Measurements from ENCODE around the gene SLC37A1.
"Not testable (repeated sequence)": the region's sequence is repeated elsewhere in the genome, so short reads cannot be mapped to it uniquely, and the experiment has no call there.

SLC37A1 gene

GRCh38 chr21:42597487-42598158 is 84.0 kb downstream of the SLC37A1 start:
- no peak for TF ChIP-seq POLR2A (IDR thresholded peaks at IDR 0.05; ENCODE audit: low read depth, low read length)
- FAIRE-seq: no peak
- no peak for DNase-seq (ENCODE audit: insufficient read length, low spot score)

DNA sequence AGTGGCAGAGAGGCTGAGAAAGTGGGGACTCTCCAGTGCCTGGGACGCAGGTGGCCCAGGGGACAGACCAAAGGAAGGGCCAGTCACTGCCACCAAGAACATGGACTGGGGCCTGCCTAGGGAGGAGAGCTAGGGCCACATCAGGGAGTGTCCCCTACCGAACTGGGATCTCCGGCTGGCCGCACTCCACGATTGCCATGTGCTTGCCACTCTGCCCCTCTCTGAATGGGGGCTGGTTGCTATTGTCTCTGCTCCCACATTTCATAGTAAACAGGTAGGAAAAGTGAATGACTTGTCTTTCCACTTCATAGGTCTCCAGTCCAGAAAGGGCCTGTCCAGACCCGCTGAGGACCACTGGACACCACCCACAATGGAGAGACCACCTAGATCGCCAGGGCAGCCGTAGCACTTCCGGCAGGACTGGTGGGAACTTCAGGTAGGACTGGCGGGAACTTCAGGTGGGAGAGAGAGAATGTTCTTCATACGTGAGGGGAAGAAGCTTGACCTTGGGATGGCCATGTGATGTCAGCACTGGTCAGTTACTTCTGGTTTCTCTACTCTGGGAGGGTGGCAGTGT is 84.6 kb downstream of the SLC37A1 start:
- no peak for FAIRE-seq
- no peak for TF ChIP-seq POLR2A (IDR thresholded peaks at IDR 0.05; ENCODE audit: low read depth, low read length)
- no peak for DNase-seq (ENCODE audit: insufficient read length, low spot score)

GRCh38 chr21:42599486-42599885 is 85.8 kb downstream of the SLC37A1 start:
- no peak for FAIRE-seq
- TF ChIP-seq POLR2A (IDR thresholded peaks at IDR 0.05; ENCODE audit: low read depth, low read length): no peak
- DNase-seq (ENCODE audit: insufficient read length, low spot score): no peak

- DNase-seq (ENCODE audit: insufficient read length, low spot score): no peak
- no peak for FAIRE-seq
- no peak for TF ChIP-seq POLR2A (IDR thresholded peaks at IDR 0.05; ENCODE audit: low read depth, low read length)
Observed at GRCh38 chr21:42599962-42600361, 86.3 kb downstream of the SLC37A1 start.

DNA sequence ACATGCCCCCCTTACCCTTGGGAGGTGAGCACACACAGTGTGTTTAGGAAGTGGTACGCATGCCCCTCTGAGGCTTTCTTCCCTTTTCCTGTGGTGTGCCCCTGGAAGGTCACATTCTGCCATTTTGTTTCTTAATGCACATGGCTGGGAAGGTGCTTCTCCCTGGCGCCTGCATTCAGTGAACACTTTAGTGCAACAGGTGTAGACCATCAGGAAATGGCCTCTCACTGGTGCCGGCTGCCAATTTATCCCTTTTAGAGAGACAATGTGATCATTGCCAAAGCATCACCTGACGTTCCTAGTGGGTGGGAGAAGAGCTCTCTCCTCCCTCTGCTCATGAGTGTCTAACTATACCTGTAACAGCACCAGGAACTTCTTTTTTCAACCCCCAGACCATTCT is 88.0 kb downstream of the SLC37A1 start:
- TF ChIP-seq POLR2A (IDR thresholded peaks at IDR 0.05; ENCODE audit: low read depth, low read length): no peak
- no peak for FAIRE-seq
- DNase-seq (ENCODE audit: insufficient read length, low spot score): no peak

GRCh38 chr21:42607102-42607501 is 93.5 kb downstream of the SLC37A1 start:
- DNase-seq (ENCODE audit: insufficient read length, low spot score): no peak
- TF ChIP-seq POLR2A (IDR thresholded peaks at IDR 0.05; ENCODE audit: low read depth, low read length): no peak
- FAIRE-seq: no peak

- no peak for FAIRE-seq
- TF ChIP-seq POLR2A (IDR thresholded peaks at IDR 0.05; ENCODE audit: low read depth, low read length): no peak
- no peak for DNase-seq (ENCODE audit: insufficient read length, low spot score)
Observed at GRCh38 chr21:42607525-42608102, 94.0 kb downstream of the SLC37A1 start.

GRCh38 chr21:42608446-42608845 is 94.8 kb downstream of the SLC37A1 start:
- no peak for TF ChIP-seq POLR2A (IDR thresholded peaks at IDR 0.05; ENCODE audit: low read depth, low read length)
- DNase-seq (ENCODE audit: insufficient read length, low spot score) (no peak), FAIRE-seq (no peak)

DNA sequence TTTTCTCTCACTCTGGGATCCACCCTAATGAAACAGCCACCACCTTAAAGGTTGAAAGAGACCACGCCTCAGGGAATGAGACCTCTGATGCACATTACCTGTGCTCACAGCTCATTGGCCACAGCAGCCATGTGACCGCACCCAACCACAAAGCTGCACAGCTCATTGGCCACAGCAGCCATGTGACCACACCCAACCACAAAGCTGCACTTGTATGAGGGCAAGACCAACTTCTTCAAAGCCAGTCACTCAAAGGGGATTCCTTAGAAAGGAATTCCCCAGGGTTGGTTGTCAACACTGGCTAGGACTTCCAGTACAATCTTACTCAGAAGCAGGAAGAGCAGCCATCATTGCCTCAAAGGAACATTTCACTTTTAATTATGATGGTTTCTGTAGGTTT is 96.2 kb downstream of the SLC37A1 start:
- no peak for FAIRE-seq
- no peak for DNase-seq (ENCODE audit: insufficient read length, low spot score)
- TF ChIP-seq POLR2A (IDR thresholded peaks at IDR 0.05; ENCODE audit: low read depth, low read length): no peak

DNA sequence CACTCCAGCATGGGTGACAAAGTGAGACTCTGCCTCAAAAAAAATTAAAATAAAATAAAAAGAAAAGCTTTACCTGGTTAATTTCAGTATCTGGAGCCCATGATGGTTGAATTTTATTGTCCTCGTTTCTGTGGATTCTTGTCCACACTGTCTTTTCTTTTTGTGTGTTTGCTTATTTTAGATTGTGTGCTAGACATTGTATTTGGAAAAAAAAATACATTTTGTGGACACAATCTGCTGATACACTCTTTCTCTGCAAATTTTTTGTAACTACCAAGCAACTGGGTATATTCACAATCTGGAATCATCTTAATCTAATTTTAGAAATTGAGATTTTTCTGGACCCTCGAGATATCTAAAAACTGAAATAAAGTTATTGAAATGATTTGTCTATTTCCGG is 98.2 kb downstream of the SLC37A1 start:
- no peak for TF ChIP-seq POLR2A (IDR thresholded peaks at IDR 0.05; ENCODE audit: low read depth, low read length)
- DNase-seq (ENCODE audit: insufficient read length, low spot score): no peak
- FAIRE-seq: no peak

DNA sequence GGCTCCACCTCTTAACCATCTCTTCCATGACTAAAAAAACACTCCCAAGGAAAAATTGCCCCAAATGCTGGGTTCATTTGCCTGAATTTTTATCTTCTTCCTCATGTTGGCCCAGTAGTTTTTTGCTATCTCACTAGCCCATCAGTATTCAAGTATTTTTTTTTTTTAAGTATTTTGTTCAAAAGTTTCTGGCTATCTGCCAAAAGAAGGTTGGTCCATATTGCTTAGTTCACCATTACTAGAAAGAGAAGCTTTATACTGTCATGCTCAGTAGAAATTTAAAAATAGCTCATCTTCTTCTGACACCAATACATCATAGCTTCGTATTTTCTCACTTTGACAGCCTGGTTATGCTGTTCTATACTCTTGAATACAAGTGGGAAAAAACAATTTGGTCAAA is 98.7 kb downstream of the SLC37A1 start:
- DNase-seq (ENCODE audit: insufficient read length, low spot score) (no peak), FAIRE-seq (no peak)
- no peak for TF ChIP-seq POLR2A (IDR thresholded peaks at IDR 0.05; ENCODE audit: low read depth, low read length)

DNA sequence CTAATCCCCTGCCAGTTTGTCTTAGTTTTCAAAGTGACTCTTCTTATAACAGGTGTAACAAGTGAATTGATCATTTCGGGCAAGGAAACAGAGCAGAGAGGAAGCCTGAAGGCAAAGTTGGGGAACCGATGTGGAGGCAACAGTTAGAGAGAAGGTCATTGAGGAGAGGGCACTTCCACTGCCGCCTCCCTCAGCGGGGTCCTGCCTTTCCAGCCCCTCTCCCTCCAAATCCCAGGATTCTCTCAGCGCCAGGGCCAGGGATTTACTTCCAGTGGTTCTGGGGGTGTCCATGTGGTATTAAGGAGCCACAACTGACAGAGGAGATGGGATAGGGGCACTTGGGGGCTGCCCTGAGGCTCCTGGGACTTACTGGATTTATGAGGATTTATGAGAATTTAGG is 100.1 kb downstream of the SLC37A1 start:
- no peak for FAIRE-seq
- no peak for DNase-seq (ENCODE audit: insufficient read length, low spot score)
- TF ChIP-seq POLR2A (IDR thresholded peaks at IDR 0.05; ENCODE audit: low read depth, low read length): no peak

DNA sequence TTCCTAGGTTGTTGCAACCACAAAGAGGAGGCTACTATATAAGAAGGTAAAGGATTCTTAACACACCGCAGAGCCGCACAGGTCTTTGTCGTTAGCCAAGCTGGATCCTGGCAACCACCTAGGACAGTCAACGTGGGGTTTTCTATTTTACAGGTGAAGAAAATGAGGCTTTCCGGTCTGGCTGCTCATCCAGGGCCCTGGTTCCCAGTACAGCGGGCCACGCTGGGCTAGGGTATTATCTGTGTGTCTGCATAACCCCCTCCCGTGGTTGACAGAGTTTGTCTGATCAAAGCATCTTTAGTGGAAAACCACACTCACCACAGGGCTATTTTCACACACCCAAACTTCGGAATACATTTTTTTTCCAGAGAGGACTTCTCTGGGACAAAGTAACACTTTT is 100.7 kb downstream of the SLC37A1 start:
- DNase-seq (ENCODE audit: insufficient read length, low spot score) (no peak), FAIRE-seq (no peak)
- TF ChIP-seq POLR2A (IDR thresholded peaks at IDR 0.05; ENCODE audit: low read depth, low read length): no peak

GRCh38 chr21:42614811-42615351 is 101.2 kb downstream of the SLC37A1 start:
- no peak for FAIRE-seq
- no peak for DNase-seq (ENCODE audit: insufficient read length, low spot score)
- no peak for TF ChIP-seq POLR2A (IDR thresholded peaks at IDR 0.05; ENCODE audit: low read depth, low read length)

- not testable (repeated sequence) for DNase-seq (ENCODE audit: insufficient read length, low spot score); FAIRE-seq
Observed at GRCh38 chr21:42615377-42615776, 101.7 kb downstream of the SLC37A1 start.
